ENCODE measurements around the gene LRBA.

LRBA gene

GRCh38 chr4:150363721-150364688, 651.1 kb downstream of the LRBA start:
- Histone ChIP-seq H3K27ac (ENCODE audit: low read length) (no peak overlapping the region), H3K4me3 (ENCODE audit: low read length) (no peak overlapping the region), H3K36me3 (ENCODE audit: control insufficient read depth, low read depth, low read length) (no peaks in the 10 kb centered on the region), H3K9ac (ENCODE audit: low read length) (no peak overlapping the region), H3K27me3 (ENCODE audit: control insufficient read depth, insufficient read depth, low read length) (peaks cover 22% of the 10 kb centered on the region), H3K9me3 (ENCODE audit: control insufficient read depth, low read depth, low read length) (no peaks in the 10 kb centered on the region), H3K4me1 (ENCODE audit: control insufficient read depth, low read depth, low read length) (peaks cover 22% of the 10 kb centered on the region)

- no peaks in the 10 kb centered on the region for H3K36me3 ChIP-seq (ENCODE audit: control insufficient read depth, low read depth, low read length)
- H3K4me1 ChIP-seq (ENCODE audit: control insufficient read depth, low read depth, low read length): no peaks in the 10 kb centered on the region
- H3K27ac ChIP-seq (ENCODE audit: low read length): no peak overlapping the region
- no peaks in the 10 kb centered on the region for H3K9me3 ChIP-seq (ENCODE audit: control insufficient read depth, low read depth, low read length)
- H3K9ac ChIP-seq (ENCODE audit: low read length): no peak overlapping the region
- no peak overlapping the region for H3K4me3 ChIP-seq (ENCODE audit: low read length)
- no peaks in the 10 kb centered on the region for H3K27me3 ChIP-seq (ENCODE audit: control insufficient read depth, insufficient read depth, low read length)
Measured at GRCh38 chr4:150358691-150359090, 656.4 kb downstream of the LRBA start.

DNA sequence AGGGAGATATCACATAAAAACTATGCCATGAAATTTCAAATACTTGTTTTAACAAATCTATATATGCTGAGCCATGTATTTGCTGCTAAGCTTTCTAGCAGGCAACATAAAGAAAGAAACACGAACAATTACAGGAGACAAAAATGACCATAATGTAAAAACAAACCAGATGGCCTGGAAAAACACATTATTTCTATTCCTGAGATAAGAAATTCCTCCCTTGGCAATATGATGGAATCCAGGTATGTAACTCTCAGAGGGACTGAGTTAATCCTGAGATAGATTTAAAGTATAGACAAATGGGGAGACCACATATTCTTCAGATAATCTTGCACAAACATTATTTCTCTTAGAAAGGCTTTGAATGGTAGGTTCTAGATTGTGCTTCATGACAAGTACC, 657.3 kb downstream of the LRBA start:
- Histone ChIP-seq H3K27ac (ENCODE audit: low read length) (no peak overlapping the region), H3K27me3 (ENCODE audit: control insufficient read depth, insufficient read depth, low read length) (no peaks in the 10 kb centered on the region), H3K4me3 (ENCODE audit: low read length) (no peak overlapping the region), H3K9me3 (ENCODE audit: control insufficient read depth, low read depth, low read length) (no peaks in the 10 kb centered on the region), H3K9ac (ENCODE audit: low read length) (no peak overlapping the region), H3K4me1 (ENCODE audit: control insufficient read depth, low read depth, low read length) (no peaks in the 10 kb centered on the region), H3K36me3 (ENCODE audit: control insufficient read depth, low read depth, low read length) (no peaks in the 10 kb centered on the region)

- Histone ChIP-seq H3K27me3 (ENCODE audit: control insufficient read depth, insufficient read depth, low read length) (no peaks in the 10 kb centered on the region), H3K36me3 (ENCODE audit: control insufficient read depth, low read depth, low read length) (no peaks in the 10 kb centered on the region), H3K27ac (ENCODE audit: low read length) (no peak overlapping the region), H3K4me1 (ENCODE audit: control insufficient read depth, low read depth, low read length) (no peaks in the 10 kb centered on the region), H3K4me3 (ENCODE audit: low read length) (no peak overlapping the region), H3K9ac (ENCODE audit: low read length) (no peak overlapping the region), H3K9me3 (ENCODE audit: control insufficient read depth, low read depth, low read length) (no peaks in the 10 kb centered on the region)
Measured at GRCh38 chr4:150355858-150356455, 659.1 kb downstream of the LRBA start.

DNA sequence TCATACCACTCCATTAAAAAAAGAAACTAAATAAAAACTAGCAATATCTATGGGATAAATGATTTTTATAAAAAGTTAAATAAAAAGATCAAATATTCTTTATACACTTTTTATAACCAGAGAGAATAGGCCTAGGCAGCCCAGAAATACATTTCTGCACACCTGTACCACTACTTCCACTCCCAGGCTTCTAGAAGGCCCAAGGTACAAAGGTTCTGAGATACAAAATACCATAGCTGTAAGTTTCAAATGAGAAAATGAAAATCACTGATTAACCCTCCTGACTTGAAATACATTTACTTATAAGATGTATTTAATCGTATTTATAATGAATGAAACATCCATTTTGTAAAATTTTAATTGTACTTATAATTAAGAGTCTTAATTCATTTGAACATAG, 659.7 kb downstream of the LRBA start:
- Histone ChIP-seq H3K4me3 (ENCODE audit: low read length) (no peak overlapping the region), H3K9me3 (ENCODE audit: control insufficient read depth, low read depth, low read length) (no peaks in the 10 kb centered on the region), H3K36me3 (ENCODE audit: control insufficient read depth, low read depth, low read length) (no peaks in the 10 kb centered on the region), H3K27me3 (ENCODE audit: control insufficient read depth, insufficient read depth, low read length) (no peaks in the 10 kb centered on the region), H3K9ac (ENCODE audit: low read length) (no peak overlapping the region), H3K4me1 (ENCODE audit: control insufficient read depth, low read depth, low read length) (no peaks in the 10 kb centered on the region), H3K27ac (ENCODE audit: low read length) (no peak overlapping the region)

DNA sequence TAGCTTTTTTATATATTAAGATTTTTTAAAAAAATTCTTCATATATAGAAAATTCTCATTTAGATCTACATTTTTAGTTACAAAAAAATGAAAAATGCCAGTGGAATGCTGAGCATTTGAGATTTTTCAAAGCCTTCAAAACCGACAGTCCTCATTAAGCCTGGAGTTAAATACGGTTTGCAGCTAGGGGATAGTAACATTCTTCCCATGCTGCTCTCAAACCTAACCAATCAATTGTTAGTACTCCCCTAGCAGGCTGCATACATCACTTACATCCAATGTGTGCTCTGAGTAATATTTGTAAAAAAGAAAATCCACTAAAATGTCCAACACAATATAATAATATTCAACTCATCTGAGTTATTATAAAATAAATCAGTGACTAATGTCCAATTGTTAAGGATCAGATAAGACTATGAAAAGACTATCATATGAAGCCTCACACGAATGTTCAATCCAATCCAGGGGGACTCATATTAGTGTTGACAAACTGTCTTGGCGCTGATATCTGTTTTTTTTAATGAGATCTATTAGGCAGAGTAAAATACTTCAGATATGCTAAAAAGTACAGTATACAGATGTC, 660.8 kb downstream of the LRBA start:
- Histone ChIP-seq H3K9me3 (ENCODE audit: control insufficient read depth, low read depth, low read length) (no peaks in the 10 kb centered on the region), H3K27ac (ENCODE audit: low read length) (no peak overlapping the region), H3K27me3 (ENCODE audit: control insufficient read depth, insufficient read depth, low read length) (no peaks in the 10 kb centered on the region), H3K4me1 (ENCODE audit: control insufficient read depth, low read depth, low read length) (no peaks in the 10 kb centered on the region), H3K4me3 (ENCODE audit: low read length) (no peak overlapping the region), H3K36me3 (ENCODE audit: control insufficient read depth, low read depth, low read length) (no peaks in the 10 kb centered on the region), H3K9ac (ENCODE audit: low read length) (no peak overlapping the region)

GRCh38 chr4:150348079-150348478, 667.0 kb downstream of the LRBA start:
- Histone ChIP-seq H3K4me1 (ENCODE audit: control insufficient read depth, low read depth, low read length) (no peaks in the 10 kb centered on the region), H3K9ac (ENCODE audit: low read length) (no peak overlapping the region), H3K27me3 (ENCODE audit: control insufficient read depth, insufficient read depth, low read length) (no peaks in the 10 kb centered on the region), H3K9me3 (ENCODE audit: control insufficient read depth, low read depth, low read length) (no peaks in the 10 kb centered on the region), H3K4me3 (ENCODE audit: low read length) (no peak overlapping the region), H3K27ac (ENCODE audit: low read length) (no peak overlapping the region), H3K36me3 (ENCODE audit: control insufficient read depth, low read depth, low read length) (no peaks in the 10 kb centered on the region)

DNA sequence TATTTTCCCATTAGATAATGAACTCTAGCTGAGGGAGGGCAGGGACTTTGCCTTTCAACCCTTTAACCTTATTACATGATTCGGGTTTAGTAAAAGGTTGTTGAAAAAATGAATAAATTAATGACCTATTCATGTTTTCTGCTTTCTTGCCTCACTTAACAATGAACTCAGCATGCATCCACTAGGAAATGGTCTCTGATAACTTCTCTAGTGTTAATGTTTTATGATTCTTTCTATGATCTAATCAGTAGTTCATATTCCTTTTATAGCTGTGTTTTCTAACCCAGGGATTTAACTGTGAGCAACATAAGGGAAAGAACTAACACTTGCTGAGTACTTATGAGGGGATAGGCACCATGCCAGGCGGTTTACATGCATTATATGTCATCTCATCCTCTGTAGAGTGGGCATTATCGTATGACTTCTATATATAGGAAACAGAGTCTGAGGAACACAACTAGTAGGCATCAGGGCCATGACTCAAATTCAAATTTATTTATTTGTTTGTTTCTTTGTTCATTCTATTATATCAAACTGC, 669.8 kb downstream of the LRBA start:
- Histone ChIP-seq H3K4me3 (ENCODE audit: low read length) (no peak overlapping the region), H3K36me3 (ENCODE audit: control insufficient read depth, low read depth, low read length) (no peaks in the 10 kb centered on the region), H3K9me3 (ENCODE audit: control insufficient read depth, low read depth, low read length) (no peaks in the 10 kb centered on the region), H3K27ac (ENCODE audit: low read length) (no peak overlapping the region), H3K9ac (ENCODE audit: low read length) (no peak overlapping the region), H3K4me1 (ENCODE audit: control insufficient read depth, low read depth, low read length) (no peaks in the 10 kb centered on the region), H3K27me3 (ENCODE audit: control insufficient read depth, insufficient read depth, low read length) (no peaks in the 10 kb centered on the region)

- Histone ChIP-seq H3K4me3 (ENCODE audit: low read length) (no peak overlapping the region), H3K27me3 (ENCODE audit: control insufficient read depth, insufficient read depth, low read length) (no peaks in the 10 kb centered on the region), H3K4me1 (ENCODE audit: control insufficient read depth, low read depth, low read length) (no peaks in the 10 kb centered on the region), H3K36me3 (ENCODE audit: control insufficient read depth, low read depth, low read length) (no peaks in the 10 kb centered on the region), H3K27ac (ENCODE audit: low read length) (no peak overlapping the region), H3K9me3 (ENCODE audit: control insufficient read depth, low read depth, low read length) (no peaks in the 10 kb centered on the region), H3K9ac (ENCODE audit: low read length) (no peak overlapping the region)
Measured at GRCh38 chr4:150343796-150344195, 671.3 kb downstream of the LRBA start.

DNA sequence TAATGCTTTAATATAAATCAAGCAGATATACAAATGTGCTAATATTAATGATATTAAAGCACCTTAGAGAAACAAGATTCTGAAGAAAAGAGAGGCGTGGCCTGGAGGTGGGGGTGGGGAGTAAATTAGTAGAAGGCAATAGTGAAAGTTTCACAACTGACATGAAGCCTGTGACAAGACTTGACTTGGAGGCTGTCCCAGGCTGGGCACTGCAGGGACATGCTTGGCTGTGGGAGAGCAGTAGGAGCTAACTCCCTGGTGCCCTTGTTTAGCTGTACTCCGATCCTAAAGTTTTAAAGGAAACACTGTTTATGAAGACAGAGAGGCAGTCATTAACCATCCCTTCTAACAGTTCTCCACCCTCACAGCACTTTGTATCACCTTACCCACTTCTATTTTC, 672.1 kb downstream of the LRBA start:
- no peak overlapping the region for H3K9ac ChIP-seq (ENCODE audit: low read length)
- H3K4me1 ChIP-seq (ENCODE audit: control insufficient read depth, low read depth, low read length): no peaks in the 10 kb centered on the region
- no peak overlapping the region for H3K27ac ChIP-seq (ENCODE audit: low read length)
- no peak overlapping the region for H3K4me3 ChIP-seq (ENCODE audit: low read length)
- H3K36me3 ChIP-seq (ENCODE audit: control insufficient read depth, low read depth, low read length): no peaks in the 10 kb centered on the region
- H3K27me3 ChIP-seq (ENCODE audit: control insufficient read depth, insufficient read depth, low read length): no peaks in the 10 kb centered on the region
- H3K9me3 ChIP-seq (ENCODE audit: control insufficient read depth, low read depth, low read length): no peaks in the 10 kb centered on the region

DNA sequence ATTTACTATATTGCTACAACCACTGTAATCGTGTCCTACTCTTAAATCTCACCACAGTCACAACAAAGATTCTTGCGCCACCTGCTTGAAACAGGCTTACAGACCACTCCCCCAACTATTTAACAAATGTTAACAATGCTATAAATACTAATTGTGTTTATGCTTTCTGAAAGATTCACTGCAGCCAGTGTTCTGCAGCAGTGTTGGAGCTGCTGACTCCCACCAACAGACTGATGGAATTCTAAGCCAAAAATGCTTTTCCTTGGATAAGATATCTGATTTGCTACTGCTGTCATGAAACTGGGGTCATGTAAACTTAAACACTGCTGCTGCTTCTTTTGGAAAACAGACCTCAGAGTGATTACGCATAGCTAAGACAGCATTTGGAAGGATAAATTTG, 677.4 kb downstream of the LRBA start:
- no peak overlapping the region for H3K9ac ChIP-seq (ENCODE audit: low read length)
- H3K4me3 ChIP-seq (ENCODE audit: low read length): no peak overlapping the region
- no peaks in the 10 kb centered on the region for H3K9me3 ChIP-seq (ENCODE audit: control insufficient read depth, low read depth, low read length)
- no peaks in the 10 kb centered on the region for H3K36me3 ChIP-seq (ENCODE audit: control insufficient read depth, low read depth, low read length)
- H3K27me3 ChIP-seq (ENCODE audit: control insufficient read depth, insufficient read depth, low read length): no peaks in the 10 kb centered on the region
- no peak overlapping the region for H3K27ac ChIP-seq (ENCODE audit: low read length)
- no peaks in the 10 kb centered on the region for H3K4me1 ChIP-seq (ENCODE audit: control insufficient read depth, low read depth, low read length)
